Inflammatory macrophage treated with lipopolysaccharide for 4 hours (primary cell): ENCODE results near the gene TP53BP2.
"Not testable (repeated sequence)": the region's sequence is repeated elsewhere in the genome, so short reads cannot be mapped to it uniquely, and the experiment has no call there.

Experiments used
- DNase-seq: peaks from one replicate; pipeline ENCODE4 v3.0.0-alpha.2; 2020

Gene TP53BP2

GRCh38 chr1:223845810-223846682 lies at the start of gene TP53BP2:
TSS of gene TP53BP2 (minus strand) at chr1:223845947. CDS start at chr1:223845680, 267 bp downstream.
- DNase-seq = peak; percentile 89

- DNase-seq = not testable (repeated sequence)
Observed at GRCh38 chr1:223890494-223890893, 44.7 kb upstream of the TP53BP2 start.

GRCh38 chr1:223889319-223889718 lies 43.6 kb upstream of the TP53BP2 start:
- DNase-seq = not testable (repeated sequence)

GRCh38 chr1:223887747-223888418 lies 42.1 kb upstream of the TP53BP2 start:
- peak; percentile 43 for DNase-seq

- no peak for DNase-seq
Observed at GRCh38 chr1:223886516-223886921, 40.8 kb upstream of the TP53BP2 start.

GRCh38 chr1:223885614-223886013 lies 39.9 kb upstream of the TP53BP2 start:
- DNase-seq = no peak

GRCh38 chr1:223878598-223879325 lies 33.0 kb upstream of the TP53BP2 start:
- no peak for DNase-seq

GRCh38 chr1:223877804-223878203 lies 32.1 kb upstream of the TP53BP2 start:
- DNase-seq = no peak

- DNase-seq = no peak
Observed at GRCh38 chr1:223876590-223876989, 30.8 kb upstream of the TP53BP2 start.

GRCh38 chr1:223873044-223873443 lies 27.3 kb upstream of the TP53BP2 start:
- DNase-seq = no peak

GRCh38 chr1:223872308-223872901 lies 26.7 kb upstream of the TP53BP2 start:
- no peak for DNase-seq

GRCh38 chr1:223870617-223871574 lies 25.1 kb upstream of the TP53BP2 start:
- DNase-seq = peak; percentile 90

- DNase-seq = not testable (repeated sequence)
Observed at GRCh38 chr1:223864599-223865368, 19.0 kb upstream of the TP53BP2 start.

- DNase-seq = no peak
Observed at GRCh38 chr1:223864084-223864483, 18.3 kb upstream of the TP53BP2 start.

GRCh38 chr1:223861904-223862303 lies 16.2 kb upstream of the TP53BP2 start:
- DNase-seq = no peak

GRCh38 chr1:223860051-223860622 lies 14.4 kb upstream of the TP53BP2 start:
- no peak for DNase-seq

- no peak for DNase-seq
Observed at GRCh38 chr1:223859058-223859457, 13.3 kb upstream of the TP53BP2 start.

GRCh38 chr1:223856386-223856785 lies 10.6 kb upstream of the TP53BP2 start:
- no peak for DNase-seq

- DNase-seq = no peak
Observed at GRCh38 chr1:223853748-223854147, 8.0 kb upstream of the TP53BP2 start.

- no peak for DNase-seq
Observed at GRCh38 chr1:223853275-223853674, 7.5 kb upstream of the TP53BP2 start.

- DNase-seq = no peak
Observed at GRCh38 chr1:223852337-223852736, 6.6 kb upstream of the TP53BP2 start.
